ENCODE data around the gene KXD1. TPM values are rescaled to one million over a fixed set of nuclear protein-coding genes. Genes with fewer than 3 reads are reported as not detected.

The KXD1 gene
- total and polyA plus RNA-seq, 2 donors (not counting 1 experiment from before 2014, with no cell fraction given), result 90.0 to 166 TPM

DNA sequence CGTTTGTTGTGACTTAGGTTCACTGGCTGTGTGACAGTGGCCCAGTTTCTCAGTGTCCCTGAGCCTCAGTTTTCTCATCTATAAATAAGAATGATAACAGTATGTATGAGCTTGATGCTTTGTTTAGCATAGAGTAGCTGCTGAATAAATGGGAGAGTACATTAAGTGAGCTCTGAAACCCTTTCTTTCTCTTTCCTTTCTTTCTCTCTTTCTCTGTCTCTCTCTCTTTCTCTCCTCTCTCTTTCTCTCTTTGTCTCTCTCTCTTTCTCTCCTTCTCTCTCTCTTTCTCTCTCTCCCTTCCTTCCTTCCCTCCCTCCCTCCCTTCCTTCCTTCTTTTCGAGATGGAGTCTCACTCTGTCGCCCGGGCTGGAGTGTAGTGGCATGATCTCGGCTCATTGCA is 2.0 kb downstream of the KXD1 start:
- WGBS (ENCODE audit: insufficient coverage), result 73% methylated on average over 3 of the region's 5 CpGs
- Histone ChIP-seq H3K4me3 (ENCODE audit: control extremely low read depth in 1 of 5, extremely low read depth in 1 of 5, insufficient read depth in 1 of 5, low read depth in 2 of 5, low read length in 4 of 5) (no peak overlapping the region), H3K79me2 (ENCODE audit: control insufficient read depth, insufficient read depth, low read length) (peaks cover 21% of the 10 kb centered on the region), H3K9me3 (ENCODE audit: control extremely low read depth in 1 of 3, control insufficient read depth in 2 of 3, insufficient read depth in 1 of 3, low read length in 2 of 3) (no peaks in the 10 kb centered on the region), H3K9ac (ENCODE audit: low read length) (no peak overlapping the region), H3K4me1 (ENCODE audit: control insufficient read depth in 2 of 2, insufficient read depth in 2 of 2, low read length in 2 of 2) (peaks cover 15 to 25% of the 10 kb centered on the region in 2 donors), H3K27me3 (replicated peaks in 1 of 4; ENCODE audit: control extremely low read depth in 1 of 4, control insufficient read depth in 3 of 4, insufficient read depth in 4 of 4, low read length in 3 of 4) (no peaks in the 10 kb centered on the region), H3K4me2 (replicated peaks; ENCODE audit: low read depth, low read length, poor library complexity, severe bottlenecking) (no peak overlapping the region), H4K20me1 (ENCODE audit: control insufficient read depth, insufficient read depth, low read length, poor library complexity, severe bottlenecking) (no peaks in the 10 kb centered on the region), H2AFZ (ENCODE audit: insufficient read depth, low read depth, low read length, poor library complexity, severe bottlenecking) (no peak overlapping the region), H3K36me3 (replicated peaks in 1 of 2; ENCODE audit: control extremely low read depth in 1 of 2, control insufficient read depth in 1 of 2, extremely low read depth in 1 of 2, insufficient read depth in 2 of 2, low read length in 1 of 2) (peaks cover 0 to 24% of the 10 kb centered on the region in 2 experiments), H3K27ac (ENCODE audit: low read length in 2 of 2) (peak overlapping the region; percentile 59 to 97)
- no peaks in the 10 kb centered on the region for H3K9me3 Mint-ChIP-seq (ENCODE audit: insufficient read depth)
- peak overlapping the region; percentile 35 for H3K4me3 Mint-ChIP-seq
- DNase-seq, result no peak
- POLR2A ChIA-PET, result interaction anchor here (1.5 to 4.0 kb wide), 2 partner anchors 12 to 39 kb away, joined by 3 to 44 read pairs; partner anchors contain the start of genes ELL and UBA52
- peak overlapping the region; percentile 50 for H3K27ac Mint-ChIP-seq
- H3K4me1 Mint-ChIP-seq, result peaks cover 21% of the 10 kb centered on the region
- intact Hi-C loops (cut with micrococcal nuclease), result no loop called here
- no peaks in the 10 kb centered on the region for H3K27me3 Mint-ChIP-seq
- ATAC-seq (ENCODE audit: low read depth), result no peak
- TF ChIP-seq EZH2 (IDR thresholded peaks at IDR 0.05; ENCODE audit: borderline replicate concordance, insufficient read depth, low read depth, low read length, poor library complexity, severe bottlenecking), result no peak
- TF ChIP-seq, protein P1, sequence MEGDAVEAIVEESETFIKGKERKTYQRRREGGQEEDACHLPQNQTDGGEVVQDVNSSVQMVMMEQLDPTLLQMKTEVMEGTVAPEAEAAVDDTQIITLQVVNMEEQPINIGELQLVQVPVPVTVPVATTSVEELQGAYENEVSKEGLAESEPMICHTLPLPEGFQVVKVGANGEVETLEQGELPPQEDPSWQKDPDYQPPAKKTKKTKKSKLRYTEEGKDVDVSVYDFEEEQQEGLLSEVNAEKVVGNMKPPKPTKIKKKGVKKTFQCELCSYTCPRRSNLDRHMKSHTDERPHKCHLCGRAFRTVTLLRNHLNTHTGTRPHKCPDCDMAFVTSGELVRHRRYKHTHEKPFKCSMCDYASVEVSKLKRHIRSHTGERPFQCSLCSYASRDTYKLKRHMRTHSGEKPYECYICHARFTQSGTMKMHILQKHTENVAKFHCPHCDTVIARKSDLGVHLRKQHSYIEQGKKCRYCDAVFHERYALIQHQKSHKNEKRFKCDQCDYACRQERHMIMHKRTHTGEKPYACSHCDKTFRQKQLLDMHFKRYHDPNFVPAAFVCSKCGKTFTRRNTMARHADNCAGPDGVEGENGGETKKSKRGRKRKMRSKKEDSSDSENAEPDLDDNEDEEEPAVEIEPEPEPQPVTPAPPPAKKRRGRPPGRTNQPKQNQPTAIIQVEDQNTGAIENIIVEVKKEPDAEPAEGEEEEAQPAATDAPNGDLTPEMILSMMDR (IDR thresholded peaks at IDR 0.05), result peak; percentile 8
- CTCF ChIA-PET, result interaction anchor here (0.7 to 1.7 kb wide), 2 partner anchors 11 to 29 kb away, joined by 3 to 5 read pairs; partner anchors contain the start of genes REX1BD and UBA52

GRCh38 chr19:18562086-18562485 is 4.4 kb downstream of the KXD1 start:
- no peaks in the 10 kb centered on the region for H3K27me3 ChIP-seq (replicated peaks in 1 of 4; ENCODE audit: control extremely low read depth in 1 of 4, control insufficient read depth in 3 of 4, insufficient read depth in 4 of 4, low read length in 3 of 4)
- Mint-ChIP-seq H3K27me3 (no peaks in the 10 kb centered on the region), H3K27ac (no peak overlapping the region), H3K9me3 (ENCODE audit: insufficient read depth) (no peaks in the 10 kb centered on the region), H3K4me1 (peaks cover 21% of the 10 kb centered on the region), H3K4me3 (no peak overlapping the region)
- intact Hi-C loops (cut with micrococcal nuclease), result no loop called here
- 98% methylated on average over 14 of the region's 14 CpGs for WGBS (ENCODE audit: insufficient coverage)
- POLR2A ChIA-PET, result no interaction called here
- H3K4me2 ChIP-seq (replicated peaks; ENCODE audit: low read depth, low read length, poor library complexity, severe bottlenecking), result no peak overlapping the region
- ATAC-seq (ENCODE audit: low read depth), result no peak
- H4K20me1 ChIP-seq (ENCODE audit: control insufficient read depth, insufficient read depth, low read length, poor library complexity, severe bottlenecking), result peaks cover 5% of the 10 kb centered on the region
- CTCF ChIA-PET, result no interaction called here
- no peaks in the 10 kb centered on the region for H3K9me3 ChIP-seq (ENCODE audit: control extremely low read depth in 1 of 3, control insufficient read depth in 2 of 3, insufficient read depth in 1 of 3, low read length in 2 of 3)
- TF ChIP-seq, protein P1 (IDR thresholded peaks at IDR 0.05), result no peak
- no peak for TF ChIP-seq EZH2 (IDR thresholded peaks at IDR 0.05; ENCODE audit: borderline replicate concordance, insufficient read depth, low read depth, low read length, poor library complexity, severe bottlenecking)
- no peak overlapping the region for H3K27ac ChIP-seq (ENCODE audit: low read length in 2 of 2)
- H3K4me1 ChIP-seq (ENCODE audit: control insufficient read depth in 2 of 2, insufficient read depth in 2 of 2, low read length in 2 of 2), result peaks cover 15 to 21% of the 10 kb centered on the region in 2 donors
- H2AFZ ChIP-seq (ENCODE audit: insufficient read depth, low read depth, low read length, poor library complexity, severe bottlenecking), result no peak overlapping the region
- no peak overlapping the region for H3K9ac ChIP-seq (ENCODE audit: low read length)
- no peak for DNase-seq
- no peak overlapping the region for H3K4me3 ChIP-seq (ENCODE audit: control extremely low read depth in 1 of 5, extremely low read depth in 1 of 5, insufficient read depth in 1 of 5, low read depth in 2 of 5, low read length in 4 of 5)
- H3K36me3 ChIP-seq (replicated peaks in 1 of 2; ENCODE audit: control extremely low read depth in 1 of 2, control insufficient read depth in 1 of 2, extremely low read depth in 1 of 2, insufficient read depth in 2 of 2, low read length in 1 of 2), result peaks cover 0 to 44% of the 10 kb centered on the region in 2 experiments
- H3K79me2 ChIP-seq (ENCODE audit: control insufficient read depth, insufficient read depth, low read length), result peaks cover 21% of the 10 kb centered on the region

All from B cell (primary cell).